Posterior cingulate gyrus (tissue), 11 donors: ENCODE results near the gene MSH4.
"Not testable (repeated sequence)": the region's sequence is repeated elsewhere in the genome, so short reads cannot be mapped to it uniquely, and the experiment has no call there.

Source experiments
- DNase-seq, 10 donors: peaks; one replicate each; pipeline versions ENCODE4 v3.0.0 to v3.0.0-alpha.2; 2020 to 2021; ENCODE audit warnings: mixed read lengths in 3 of 10
- intact Hi-C: fragments of 100-400 bp; cut with DNase I; formaldehyde crosslinking; loops from one replicate; pipeline ENCODE4 v1.15.1; 2023

The MSH4 gene

GRCh38 chr1:75796376-75797272 lies at the start of gene MSH4:
TSS of gene MSH4 (plus strand) at chr1:75796882. CDS start at chr1:75796986, 104 bp downstream.
- intact Hi-C loops = no loop called here
- DNase-seq = peak in 1 of 10 donors; percentile 11

GRCh38 chr1:75757210-75757609 lies 39.5 kb upstream of the MSH4 start:
- DNase-seq, intact Hi-C loops: not testable (repeated sequence)

- DNase-seq, intact Hi-C loops: not testable (repeated sequence)
These were observed 38.1 kb upstream of the MSH4 start for GRCh38 chr1:75758543-75758942.

- DNase-seq = no peak
- intact Hi-C loops = no loop called here
These were observed 32.5 kb upstream of the MSH4 start for GRCh38 chr1:75764057-75764655.

- intact Hi-C loops = no loop called here
- no peak for DNase-seq
These were observed 30.9 kb upstream of the MSH4 start for GRCh38 chr1:75765697-75766355.

- intact Hi-C loops = no loop called here
- DNase-seq = no peak
These were observed 28.7 kb upstream of the MSH4 start for GRCh38 chr1:75768016-75768415.

- intact Hi-C loops = no loop called here
- DNase-seq = no peak
These were observed 25.9 kb upstream of the MSH4 start for GRCh38 chr1:75770761-75771160.

- DNase-seq = no peak
- intact Hi-C loops = no loop called here
These were observed 24.7 kb upstream of the MSH4 start for GRCh38 chr1:75771978-75772377.

- DNase-seq = peak in 1 of 10 donors; percentile 53
- intact Hi-C loops = not testable (repeated sequence)
These were observed 18.9 kb upstream of the MSH4 start for GRCh38 chr1:75777812-75778211.

- DNase-seq, intact Hi-C loops: not testable (repeated sequence)
These were observed 18.0 kb upstream of the MSH4 start for GRCh38 chr1:75778694-75779093.

GRCh38 chr1:75780183-75780582 lies 16.5 kb upstream of the MSH4 start:
- intact Hi-C loops, DNase-seq: not testable (repeated sequence)

- DNase-seq, intact Hi-C loops: not testable (repeated sequence)
These were observed 12.8 kb upstream of the MSH4 start for GRCh38 chr1:75783920-75784319.

GRCh38 chr1:75785320-75785982 lies 11.2 kb upstream of the MSH4 start:
- intact Hi-C loops = loop anchor here (1.0 kb wide), 1 partner anchor 61 kb away; the partner anchor contains the start of gene ACADM
- DNase-seq = no peak

GRCh38 chr1:75785983-75786853 lies 10.5 kb upstream of the MSH4 start, which contains the start of gene RABGGTB:
TSS of gene RABGGTB (plus strand) at chr1:75786256. CDS start at chr1:75786272, 16 bp downstream.
- intact Hi-C loops = loop anchor here (1.0 kb wide), 1 partner anchor 62 kb away; the partner anchor contains the start of gene ACADM
- DNase-seq = peak; percentile 90 to 99 (median 94)

GRCh38 chr1:75786901-75787493 lies 9.7 kb upstream of the MSH4 start:
- intact Hi-C loops = no loop called here
- no peak for DNase-seq

- DNase-seq = no peak
- intact Hi-C loops = no loop called here
These were observed 9.2 kb upstream of the MSH4 start for GRCh38 chr1:75787524-75787923.

GRCh38 chr1:75789988-75790387 lies 6.7 kb upstream of the MSH4 start:
- intact Hi-C loops = no loop called here
- no peak for DNase-seq

GRCh38 chr1:75791022-75791421 lies 5.7 kb upstream of the MSH4 start:
- intact Hi-C loops = no loop called here
- no peak for DNase-seq

GRCh38 chr1:75792091-75792490 lies 4.6 kb upstream of the MSH4 start:
- DNase-seq = no peak
- intact Hi-C loops = no loop called here
